Thyroid gland (tissue), 4 donors: ENCODE measurements around the gene ADGRG7. TPM values are rescaled to one million over a fixed set of nuclear protein-coding genes. Genes with fewer than 3 reads are reported as not detected.
A peak's percentile ranks its signal among the peaks of the same experiment; 100 is the strongest.
"Not testable (repeated sequence)": the region's sequence is repeated elsewhere in the genome, so short reads cannot be mapped to it uniquely, and the experiment has no call there.

Experiments used
- DNase-seq, 2 donors: peaks; one replicate each; pipeline ENCODE4 v3.0.0-alpha.2; 2019
- H3K27ac ChIP-seq, 3 donors: fragments of 200-600 bp; sonication (generic); 1 replicate in 2 of 3; 2 replicates in 1 of 3; pipeline ENCODE4 v1.5.1; 2016 to 2019; ENCODE audit warnings: mild to moderate bottlenecking in 1 of 3, moderate library complexity in 1 of 3
- H3K27me3 ChIP-seq: fragments of 200-600 bp; sonication (generic); one replicate; pipeline ENCODE4 v1.5.1; 2019
- H3K36me3 ChIP-seq, 2 donors: fragments of 200-600 bp; sonication (generic); one replicate each; pipeline ENCODE4 v1.5.1; 2016 to 2019
- H3K4me1 ChIP-seq, 2 donors: fragments of 200-600 bp; sonication (generic); one replicate each; pipeline ENCODE4 v1.5.1; 2017 to 2019
- H3K4me3 ChIP-seq, 3 donors: fragments of 200-600 bp; sonication (generic); replicated peaks in 1 of 3; 1 replicate in 2 of 3; 2 replicates in 1 of 3; pipeline ENCODE4 v1.5.1; 2016; ENCODE audit warnings: mild to moderate bottlenecking in 1 of 3
- H3K9me3 ChIP-seq: fragments of 200-600 bp; sonication (generic); one replicate; pipeline ENCODE4 v1.5.1; 2017
- CTCF ChIP-seq, 6 experiments: fragments of 200-600 bp in 3 of 6; fragments of 450-650 bp in 3 of 6; sonication (generic) in 3 of 6; IDR thresholded peaks; one replicate each; pipeline ENCODE4 v1.5.1; 2016 to 2019; ENCODE audit warnings: antibody characterized with exemption in 6 of 6, mild to moderate bottlenecking in 2 of 6, inconsistent platforms in 1 of 6, moderate library complexity in 1 of 6
- POLR2A ChIP-seq, 2 donors: fragments of 450-650 bp; IDR thresholded peaks; one replicate each; pipeline ENCODE4 v1.6.1; 2017; ENCODE audit warnings: antibody characterized with exemption in 2 of 2, mild to moderate bottlenecking in 2 of 2, moderate library complexity in 1 of 2
- WGBS, 2 donors: methylation state at CpG; one replicate each; pipeline ENCODE4 v1.1.5; 2017; 5-methylcytosine and 5-hydroxymethylcytosine counted together
- intact Hi-C: fragments of 100-400 bp; cut with DNase I; formaldehyde crosslinking; loops from one replicate; pipeline ENCODE4 v1.15.1; 2023
- total RNA-seq, 4 donors: library from RNA; depleted of rRNA; stranded (reverse); fragments of >200 nt; gene quantifications; one replicate each; pipeline ENCODE4 v1.2.3, GENCODE V29; 2016

The ADGRG7 gene
- total RNA-seq, 4 donors from 2014 or later, result not detected

- 73 to 78% methylated on average over 3 of the region's 3 CpGs for WGBS, 2 donors
- H3K4me3 ChIP-seq, result no peak overlapping the region
- no peak for TF ChIP-seq POLR2A (IDR thresholded peaks at IDR 0.05)
- no peak for TF ChIP-seq CTCF (IDR thresholded peaks at IDR 0.05)
- H3K36me3 ChIP-seq, result no peaks in the 10 kb centered on the region
- no peak for DNase-seq
- no peaks in the 10 kb centered on the region for H3K4me1 ChIP-seq
- intact Hi-C loops, result no loop called here
- H3K27me3 ChIP-seq, result no peaks in the 10 kb centered on the region
- no peaks in the 10 kb centered on the region for H3K9me3 ChIP-seq
- H3K27ac ChIP-seq, result no peak overlapping the region
Observed at GRCh38 chr3:100647171-100647570, 37.8 kb downstream of the ADGRG7 start.

GRCh38 chr3:100647657-100648056, 38.3 kb downstream of the ADGRG7 start:
- TF ChIP-seq CTCF (IDR thresholded peaks at IDR 0.05) (no peak), POLR2A (IDR thresholded peaks at IDR 0.05) (no peak)
- WGBS, 2 donors, result 79 to 94% methylated on average over 1 of the region's 1 CpG
- Histone ChIP-seq H3K9me3 (no peaks in the 10 kb centered on the region), H3K36me3 (no peaks in the 10 kb centered on the region), H3K4me1 (no peaks in the 10 kb centered on the region), H3K4me3 (no peak overlapping the region), H3K27me3 (no peaks in the 10 kb centered on the region), H3K27ac (no peak overlapping the region)
- no peak for DNase-seq
- intact Hi-C loops, result no loop called here

GRCh38 chr3:100650651-100651619, 41.5 kb downstream of the ADGRG7 start:
- Histone ChIP-seq H3K4me3 (no peak overlapping the region), H3K4me1 (no peaks in the 10 kb centered on the region), H3K36me3 (no peaks in the 10 kb centered on the region), H3K9me3 (no peaks in the 10 kb centered on the region), H3K27me3 (no peaks in the 10 kb centered on the region), H3K27ac (no peak overlapping the region)
- TF ChIP-seq CTCF (IDR thresholded peaks at IDR 0.05) (peak in 1 of 6 experiments; percentile 19), POLR2A (IDR thresholded peaks at IDR 0.05) (no peak)
- intact Hi-C loops, result no loop called here
- DNase-seq, result no peak
- WGBS, 2 donors, result 49 to 53% methylated on average over 4 of the region's 4 CpGs

- no peak overlapping the region for H3K27ac ChIP-seq
- H3K4me1 ChIP-seq, result no peaks in the 10 kb centered on the region
- H3K4me3 ChIP-seq, result no peak overlapping the region
- no peaks in the 10 kb centered on the region for H3K9me3 ChIP-seq
- DNase-seq, result no peak
- no peaks in the 10 kb centered on the region for H3K27me3 ChIP-seq
- WGBS, 2 donors, result 84 to 86% methylated on average over 13 of the region's 13 CpGs
- intact Hi-C loops, result no loop called here
- TF ChIP-seq CTCF (IDR thresholded peaks at IDR 0.05) (no peak), POLR2A (IDR thresholded peaks at IDR 0.05) (no peak)
- no peaks in the 10 kb centered on the region for H3K36me3 ChIP-seq
Observed at GRCh38 chr3:100653604-100654294, 44.3 kb downstream of the ADGRG7 start.

GRCh38 chr3:100656945-100657344, 47.5 kb downstream of the ADGRG7 start:
- Histone ChIP-seq H3K4me1 (no peaks in the 10 kb centered on the region), H3K27me3 (no peaks in the 10 kb centered on the region), H3K4me3 (no peak overlapping the region), H3K36me3 (no peaks in the 10 kb centered on the region), H3K27ac (no peak overlapping the region), H3K9me3 (no peaks in the 10 kb centered on the region)
- 87% methylated on average over 2 of the region's 2 CpGs for WGBS, 2 donors
- intact Hi-C loops, result no loop called here
- TF ChIP-seq POLR2A (IDR thresholded peaks at IDR 0.05), result no peak
- TF ChIP-seq CTCF (IDR thresholded peaks at IDR 0.05), result no peak
- no peak for DNase-seq

GRCh38 chr3:100661294-100661693, 51.9 kb downstream of the ADGRG7 start:
- H3K9me3 ChIP-seq, H3K27me3 ChIP-seq, H3K27ac ChIP-seq, intact Hi-C loops, DNase-seq, H3K4me1 ChIP-seq, H3K36me3 ChIP-seq, H3K4me3 ChIP-seq: not testable (repeated sequence)
